Activated CD8-positive, alpha-beta memory T cell treated with anti-CD3 and anti-CD28 coated beads for 1 hour (primary cell): ENCODE data around the gene CZIB.
"Not testable (repeated sequence)": the region's sequence is repeated elsewhere in the genome, so short reads cannot be mapped to it uniquely, and the experiment has no call there.

Experiments
- DNase-seq, 2 donors: peaks; one replicate each; pipeline ENCODE4 v3.0.0-alpha.2; 2020; ENCODE audit warnings: low read depth in 1 of 2; ENCODE audit errors: extremely low read depth in 1 of 2

CZIB gene

GRCh38 chr1:53189061-53189460 lies 31.4 kb downstream of the CZIB start:
- no peak for DNase-seq

DNA sequence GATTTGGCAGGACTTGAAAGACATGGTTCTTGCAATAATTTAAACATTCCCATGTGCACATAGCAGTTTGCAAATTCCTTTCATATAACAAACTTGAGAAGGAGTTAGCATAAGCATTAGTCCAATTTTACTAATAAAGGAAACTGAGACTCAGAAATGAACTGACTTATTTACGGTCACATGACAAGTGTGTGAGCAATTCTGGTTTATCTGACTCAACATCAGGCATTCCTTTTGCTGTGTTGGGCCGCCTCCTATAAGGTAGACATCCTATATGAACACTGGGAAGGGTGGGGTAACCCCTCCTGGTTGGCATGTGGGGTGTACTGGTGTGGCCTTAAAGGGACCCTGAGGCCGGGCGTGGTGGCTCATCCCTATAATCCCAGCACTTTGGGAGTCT lies 32.3 kb downstream of the CZIB start:
- no peak for DNase-seq

DNA sequence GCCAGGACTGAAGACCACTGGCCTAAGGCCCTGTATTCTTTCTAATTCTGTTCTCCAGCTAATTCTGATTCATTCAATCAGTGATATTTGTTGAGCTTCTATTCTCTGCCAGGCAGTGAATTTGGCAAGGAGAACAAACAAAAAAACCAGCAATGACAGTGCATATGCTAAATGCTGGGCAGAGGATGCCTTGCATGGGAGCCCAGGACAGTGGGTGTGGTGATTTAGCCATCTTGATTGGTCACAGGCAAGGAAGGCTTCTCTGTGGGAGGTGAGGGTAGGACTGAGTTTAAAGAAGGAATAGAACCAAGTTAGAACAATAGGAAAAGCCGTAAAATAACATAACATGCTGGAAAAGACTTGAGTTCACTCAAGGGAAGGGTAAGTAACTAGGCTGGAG lies 33.0 kb downstream of the CZIB start:
- no peak for DNase-seq

DNA sequence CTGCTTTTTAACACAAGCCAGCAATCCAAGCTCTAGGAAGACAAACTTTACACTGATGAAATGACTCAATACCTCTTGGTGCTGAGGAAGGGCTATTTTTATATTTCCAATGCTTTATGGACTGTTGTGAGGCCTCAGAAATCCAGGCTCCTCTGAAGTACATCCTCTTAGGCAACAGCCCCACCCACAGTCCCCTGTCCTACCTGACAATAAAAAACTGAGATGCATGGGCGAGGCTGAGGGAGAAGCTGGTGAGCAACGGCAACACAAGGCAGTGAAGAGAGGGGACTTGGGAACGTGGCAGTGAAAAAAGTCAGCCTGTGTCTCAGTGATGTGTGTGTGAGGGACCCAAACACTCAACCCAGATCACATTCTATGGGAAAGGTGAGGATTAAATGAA lies 33.9 kb downstream of the CZIB start:
- no peak for DNase-seq

- DNase-seq = not testable (repeated sequence)
Observed at GRCh38 chr1:53185955-53186297, 34.5 kb downstream of the CZIB start.

- no peak for DNase-seq
Observed at GRCh38 chr1:53183095-53183990, 37.1 kb downstream of the CZIB start.

DNA sequence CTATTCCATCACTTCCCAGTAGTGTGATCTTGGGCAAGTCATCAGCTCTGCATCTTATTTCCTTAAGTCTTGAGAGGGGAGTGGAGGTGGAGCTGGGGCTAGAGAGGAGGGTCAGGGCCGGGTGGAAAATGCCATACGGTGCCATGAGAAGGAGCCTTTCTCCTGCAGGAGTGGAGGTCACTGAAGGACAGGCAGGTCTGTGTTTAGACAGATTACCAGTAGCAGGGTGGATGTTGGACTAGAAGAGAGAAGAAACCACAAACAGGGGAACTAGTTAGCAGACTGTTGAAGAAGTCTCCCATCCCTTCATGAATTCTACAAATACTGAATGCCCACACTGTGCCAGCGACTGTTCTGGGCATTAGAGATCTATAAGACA lies 37.7 kb downstream of the CZIB start:
- no peak for DNase-seq

- peak; percentile 42 to 72 for DNase-seq
Observed at GRCh38 chr1:53182111-53182593, 38.3 kb downstream of the CZIB start.

DNA sequence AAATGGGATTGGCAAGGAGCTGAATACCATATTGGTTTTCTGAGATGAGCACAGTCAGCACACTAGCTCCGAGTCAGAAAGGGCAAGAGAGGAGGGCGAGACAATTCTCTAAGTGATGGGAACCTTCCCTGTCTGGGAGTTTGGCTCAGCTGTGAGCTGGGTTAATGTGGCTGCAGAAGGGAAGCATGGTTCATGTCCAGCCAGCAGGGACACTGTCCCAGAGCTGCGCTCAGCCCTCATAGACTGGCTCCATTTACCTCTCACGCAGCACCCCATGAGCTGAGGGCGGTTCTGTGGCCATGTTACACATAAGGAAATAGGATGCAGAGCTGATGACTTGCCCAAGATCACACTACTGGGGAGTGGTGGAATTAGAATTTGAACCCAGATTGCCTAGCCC lies 39.5 kb downstream of the CZIB start:
- DNase-seq = no peak

GRCh38 chr1:53180226-53180625 lies 40.2 kb downstream of the CZIB start:
- DNase-seq = no peak

- no peak for DNase-seq
Observed at GRCh38 chr1:53176452-53177208, 43.8 kb downstream of the CZIB start.

GRCh38 chr1:53174971-53175913 lies 45.2 kb downstream of the CZIB start:
- no peak for DNase-seq

- DNase-seq = no peak
Observed at GRCh38 chr1:53172426-53173128, 47.9 kb downstream of the CZIB start.

GRCh38 chr1:53166912-53167311 lies 53.5 kb downstream of the CZIB start:
- DNase-seq = no peak

DNA sequence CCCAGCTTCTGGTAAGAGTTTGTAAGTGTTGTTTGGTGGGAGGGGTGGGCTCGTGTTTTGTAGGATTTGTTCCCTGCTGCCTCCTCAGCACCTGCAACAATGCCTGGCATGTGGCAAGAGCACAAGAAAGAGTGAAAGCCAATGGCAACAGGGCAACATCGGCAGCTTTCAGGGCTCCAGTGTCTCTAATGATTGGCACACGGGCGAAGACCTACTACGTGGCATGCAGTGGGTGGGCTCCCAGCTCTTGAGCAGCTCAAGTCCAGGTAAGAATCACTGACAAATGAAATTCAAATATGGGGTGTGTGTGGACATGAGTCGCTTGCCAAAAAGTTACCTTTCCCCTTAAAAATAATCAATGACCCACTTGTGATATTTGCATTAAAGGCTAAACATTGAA lies 54.1 kb downstream of the CZIB start:
- DNase-seq = no peak

DNA sequence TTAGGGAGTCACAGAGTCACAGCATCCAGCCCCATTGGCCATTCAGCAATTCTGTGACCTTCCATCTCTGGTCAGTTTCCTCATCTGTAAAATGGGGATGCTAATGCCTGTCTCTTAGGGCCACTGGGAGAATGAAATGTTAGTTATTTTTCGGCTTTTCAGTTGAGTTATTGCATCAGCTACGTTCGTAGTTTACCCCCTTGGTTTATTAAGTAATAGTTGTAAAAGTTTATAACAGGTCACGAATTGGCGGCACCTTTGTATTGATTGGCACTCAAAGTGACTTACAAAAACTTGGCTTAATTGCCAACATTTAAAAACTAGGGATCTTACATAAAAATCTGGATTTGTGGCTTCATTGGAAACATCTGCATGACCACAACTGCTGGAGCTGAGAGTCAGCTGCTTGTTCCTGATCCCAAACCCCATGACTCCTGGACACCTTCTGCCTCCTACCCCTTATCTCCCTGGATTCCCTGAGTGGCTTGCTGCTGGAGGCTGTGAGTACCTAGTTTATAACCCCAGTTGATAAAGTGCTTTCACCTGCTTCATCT lies 54.9 kb downstream of the CZIB start:
- DNase-seq = no peak
